ENCODE results near the gene SETD3.

SETD3 gene

DNA sequence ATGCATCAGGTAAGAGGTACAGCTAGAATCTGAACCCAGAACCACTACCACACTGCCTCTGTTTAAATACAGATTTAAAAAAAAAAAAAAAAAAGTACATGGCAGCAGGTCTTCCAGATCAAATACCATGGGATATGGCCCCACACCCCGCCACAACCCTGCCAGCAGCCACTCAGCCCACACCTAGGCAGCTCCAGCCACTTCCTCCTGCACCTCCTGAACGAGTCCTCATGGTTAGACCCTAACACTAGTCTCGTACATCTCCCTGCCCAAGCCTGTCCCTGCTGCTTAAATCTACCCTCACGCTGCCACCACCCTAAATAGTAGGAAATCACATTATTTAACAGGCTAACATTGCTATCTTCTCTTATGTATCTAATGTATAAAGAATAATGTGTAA, 12.6 kb downstream of the SETD3 start:
- TF ChIP-seq, protein P1, sequence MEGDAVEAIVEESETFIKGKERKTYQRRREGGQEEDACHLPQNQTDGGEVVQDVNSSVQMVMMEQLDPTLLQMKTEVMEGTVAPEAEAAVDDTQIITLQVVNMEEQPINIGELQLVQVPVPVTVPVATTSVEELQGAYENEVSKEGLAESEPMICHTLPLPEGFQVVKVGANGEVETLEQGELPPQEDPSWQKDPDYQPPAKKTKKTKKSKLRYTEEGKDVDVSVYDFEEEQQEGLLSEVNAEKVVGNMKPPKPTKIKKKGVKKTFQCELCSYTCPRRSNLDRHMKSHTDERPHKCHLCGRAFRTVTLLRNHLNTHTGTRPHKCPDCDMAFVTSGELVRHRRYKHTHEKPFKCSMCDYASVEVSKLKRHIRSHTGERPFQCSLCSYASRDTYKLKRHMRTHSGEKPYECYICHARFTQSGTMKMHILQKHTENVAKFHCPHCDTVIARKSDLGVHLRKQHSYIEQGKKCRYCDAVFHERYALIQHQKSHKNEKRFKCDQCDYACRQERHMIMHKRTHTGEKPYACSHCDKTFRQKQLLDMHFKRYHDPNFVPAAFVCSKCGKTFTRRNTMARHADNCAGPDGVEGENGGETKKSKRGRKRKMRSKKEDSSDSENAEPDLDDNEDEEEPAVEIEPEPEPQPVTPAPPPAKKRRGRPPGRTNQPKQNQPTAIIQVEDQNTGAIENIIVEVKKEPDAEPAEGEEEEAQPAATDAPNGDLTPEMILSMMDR (IDR thresholded peaks at IDR 0.05; ENCODE audit: control insufficient read depth, extremely low read depth, insufficient read depth), result no peak
- no peak overlapping the region for H3K4me3 ChIP-seq (ENCODE audit: low read depth, low read length)
- no peak for DNase-seq (ENCODE audit: low read depth)

DNA sequence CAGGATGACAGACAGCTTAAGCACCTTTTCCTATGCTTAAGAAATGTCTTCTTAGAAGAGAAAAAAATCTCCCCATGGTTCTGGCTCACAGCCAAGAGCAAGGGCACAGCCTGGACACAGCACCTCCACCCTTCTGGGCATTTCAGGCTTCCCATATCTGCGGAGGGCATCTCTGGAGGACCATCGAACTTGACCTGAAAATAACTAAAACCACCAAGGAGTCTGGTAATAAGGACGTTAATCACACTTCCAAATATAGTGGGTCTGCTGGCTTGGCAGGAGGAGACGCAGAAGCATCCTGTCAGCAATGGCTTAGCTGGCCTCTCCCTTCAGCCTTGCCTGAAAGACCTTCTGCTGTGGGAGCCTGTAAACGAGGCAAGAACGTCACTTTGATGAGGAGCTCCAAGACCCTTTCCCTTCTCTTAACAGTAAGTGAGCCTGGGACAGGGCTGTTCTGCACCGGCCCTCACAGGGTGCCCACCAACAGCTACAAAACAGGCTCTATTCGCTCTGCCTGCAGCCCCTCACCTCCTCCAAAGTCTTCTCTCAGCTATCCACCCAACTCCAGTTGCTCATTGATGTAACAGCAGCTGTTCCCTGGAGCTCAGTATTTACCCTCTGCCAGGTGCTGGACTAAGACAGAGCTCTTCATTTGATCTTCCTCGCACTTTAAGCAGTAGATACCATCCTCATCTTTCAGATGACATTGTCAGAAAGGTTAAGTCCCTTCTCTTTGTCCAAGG, 13.2 kb downstream of the SETD3 start:
- TF ChIP-seq, protein P1 (IDR thresholded peaks at IDR 0.05; ENCODE audit: control insufficient read depth, extremely low read depth, insufficient read depth), result no peak
- no peak overlapping the region for H3K4me3 ChIP-seq (ENCODE audit: low read depth, low read length)
- DNase-seq (ENCODE audit: low read depth), result no peak

DNA sequence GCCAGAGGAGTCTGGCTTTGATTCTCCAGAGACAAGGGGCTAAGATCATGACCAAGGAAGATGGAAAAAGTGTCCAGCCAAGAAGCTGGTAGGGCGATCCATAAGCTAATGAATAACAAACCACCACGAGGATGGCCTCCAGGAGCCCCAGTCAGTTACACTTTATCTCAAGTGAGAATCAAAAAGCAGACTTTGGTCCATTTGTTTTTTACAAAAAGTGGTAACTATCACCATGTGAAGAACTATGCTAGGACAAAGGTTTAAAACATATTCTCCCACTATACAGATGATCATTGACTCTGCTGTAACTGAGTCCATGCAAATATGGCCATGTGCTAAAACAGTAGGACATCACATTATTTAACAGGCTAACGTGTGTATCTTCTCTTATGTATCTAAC, 13.9 kb downstream of the SETD3 start:
- no peak for DNase-seq (ENCODE audit: low read depth)

DNA sequence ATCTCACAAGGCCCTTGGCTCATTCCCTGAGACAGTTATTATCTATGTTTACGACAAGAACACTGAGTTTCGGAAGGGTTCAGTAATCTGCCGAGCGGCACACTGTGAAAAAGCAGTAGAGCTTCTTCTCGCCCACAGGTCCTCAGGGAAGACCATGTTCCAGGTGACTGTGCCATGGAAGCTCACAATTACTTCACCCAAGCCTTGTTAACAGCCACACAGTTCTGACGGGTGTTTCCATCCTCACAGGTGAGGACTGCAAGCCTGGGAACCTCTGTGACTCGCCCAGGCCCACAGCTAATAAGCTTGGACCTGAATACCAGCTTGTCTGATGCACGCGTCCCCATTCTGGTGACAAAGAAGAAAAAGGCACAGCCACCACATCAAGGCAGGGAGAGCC, 15.4 kb downstream of the SETD3 start:
- TF ChIP-seq, protein P1 (IDR thresholded peaks at IDR 0.05; ENCODE audit: control insufficient read depth, extremely low read depth, insufficient read depth), result no peak
- H3K4me3 ChIP-seq (ENCODE audit: low read depth, low read length), result no peak overlapping the region
- DNase-seq (ENCODE audit: low read depth), result no peak

More for the DNA sequence above, 13.9 kb downstream of the SETD3 start:
- TF ChIP-seq, protein P1 (IDR thresholded peaks at IDR 0.05; ENCODE audit: control insufficient read depth, extremely low read depth, insufficient read depth), result no peak
- no peak overlapping the region for H3K4me3 ChIP-seq (ENCODE audit: low read depth, low read length)

DNA sequence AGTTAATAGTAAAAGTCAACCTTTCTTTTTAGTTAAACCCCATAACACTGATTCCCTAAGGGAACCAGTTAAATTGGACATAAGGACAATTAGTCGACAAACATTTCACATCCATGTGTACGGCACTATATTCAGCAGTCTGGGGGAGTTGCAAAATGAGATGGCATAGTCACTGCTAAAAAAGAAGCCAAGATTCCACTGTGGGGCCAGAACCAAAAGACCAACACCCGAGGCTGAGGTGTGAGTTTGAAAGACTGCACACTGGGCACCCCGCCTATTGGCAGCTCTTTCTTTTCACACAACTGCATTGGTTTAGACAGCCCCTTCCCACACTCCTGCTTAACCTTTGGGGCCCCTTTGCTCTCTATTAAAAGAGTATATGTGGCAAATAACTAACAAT, 16.7 kb downstream of the SETD3 start:
- TF ChIP-seq, protein P1 (IDR thresholded peaks at IDR 0.05; ENCODE audit: control insufficient read depth, extremely low read depth, insufficient read depth), result no peak
- H3K4me3 ChIP-seq (ENCODE audit: low read depth, low read length), result no peak overlapping the region
- no peak for DNase-seq (ENCODE audit: low read depth)

DNA sequence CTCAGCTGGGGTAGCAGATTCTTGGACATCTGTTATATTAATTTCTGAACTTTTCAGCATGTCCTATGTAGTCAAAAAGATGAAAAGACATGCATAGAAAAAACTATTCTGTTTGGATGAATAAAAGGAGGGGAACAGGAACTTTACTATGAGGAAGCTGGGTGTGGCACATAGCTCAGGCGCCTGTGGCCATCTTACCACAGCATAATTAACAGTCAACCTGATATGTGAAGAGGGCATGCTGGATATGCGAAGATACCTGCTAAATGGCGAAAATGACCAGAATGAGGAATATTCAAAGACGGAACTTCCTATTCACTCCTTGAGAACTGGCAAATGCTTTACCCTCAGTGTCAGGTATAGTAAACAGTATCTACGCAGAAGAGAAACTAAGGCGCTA, 18.4 kb downstream of the SETD3 start:
- TF ChIP-seq, protein P1 (IDR thresholded peaks at IDR 0.05; ENCODE audit: control insufficient read depth, extremely low read depth, insufficient read depth), result no peak
- H3K4me3 ChIP-seq (ENCODE audit: low read depth, low read length), result no peak overlapping the region
- DNase-seq (ENCODE audit: low read depth), result no peak
